HG03103 (cell line): ENCODE measurements around the gene VPS16.

Experiments
- ATAC-seq: cut with Tn5 transposase; IDR thresholded peaks from one replicate; pipeline ENCODE4 v1.9.1; 2021; ENCODE audit warnings: low read depth; ENCODE audit not compliant: unreplicated experiment

The VPS16 gene

GRCh38 chr20:2840138-2840966 is at the start of gene VPS16, which contains the start of gene PCED1A:
VPS16 (plus strand) TSS chr20:2840745; CDS start chr20:2840775, 30 bp downstream.
PCED1A (minus strand) TSS chr20:2840655; CDS start chr20:2839912, 743 bp downstream.
- peak; percentile 95 for ATAC-seq

- ATAC-seq: no peak
Observed at GRCh38 chr20:2793471-2793870, 47.1 kb upstream of the VPS16 start.

- ATAC-seq: no peak
Observed at GRCh38 chr20:2794202-2794748, 46.3 kb upstream of the VPS16 start.

- no peak for ATAC-seq
Observed at GRCh38 chr20:2794866-2795447, 45.6 kb upstream of the VPS16 start.

GRCh38 chr20:2795451-2795850 is 45.1 kb upstream of the VPS16 start:
- ATAC-seq: no peak

- no peak for ATAC-seq
Observed at GRCh38 chr20:2796011-2796660, 44.4 kb upstream of the VPS16 start.

GRCh38 chr20:2797136-2797983 is 43.2 kb upstream of the VPS16 start:
- ATAC-seq: no peak

GRCh38 chr20:2798095-2798805 is 42.3 kb upstream of the VPS16 start:
- ATAC-seq: no peak

GRCh38 chr20:2798814-2799213 is 41.7 kb upstream of the VPS16 start:
- ATAC-seq: no peak

GRCh38 chr20:2799271-2799670 is 41.3 kb upstream of the VPS16 start:
- ATAC-seq: no peak

- no peak for ATAC-seq
Observed at GRCh38 chr20:2799688-2800520, 40.6 kb upstream of the VPS16 start.

- ATAC-seq: no peak
Observed at GRCh38 chr20:2800521-2801285, 39.8 kb upstream of the VPS16 start, which contains the start of gene CPXM1. CPXM1 (minus strand) TSS chr20:2800627; CDS start chr20:2800572, 55 bp downstream.

GRCh38 chr20:2801286-2801728 is 39.2 kb upstream of the VPS16 start:
- no peak for ATAC-seq

GRCh38 chr20:2804041-2804828 is 36.3 kb upstream of the VPS16 start:
- no peak for ATAC-seq

GRCh38 chr20:2804852-2805688 is 35.5 kb upstream of the VPS16 start:
- no peak for ATAC-seq

GRCh38 chr20:2805689-2806350 is 34.7 kb upstream of the VPS16 start:
- no peak for ATAC-seq
